ENCODE measurements around the gene RNF168.

GRCh38 chr3:196454935-196455334 is 48.6 kb downstream of the RNF168 start:
- no peak for TF ChIP-seq CTCF (IDR thresholded peaks at IDR 0.05)
- TF ChIP-seq EZH2 (IDR thresholded peaks at IDR 0.05; ENCODE audit: borderline replicate concordance, insufficient read depth, low read depth, low read length, poor library complexity, severe bottlenecking): no peak

Measured in B cell (primary cell).